ENCODE measurements around the gene MARS1. TPM values are rescaled to one million over a fixed set of nuclear protein-coding genes. Genes with fewer than 3 reads are reported as not detected.

Gene MARS1
- total and polyA plus RNA-seq, 2 experiments from 2014 or later = 266 to 351 TPM

GRCh38 chr12:57470286-57470969, 17.4 kb upstream of the MARS1 start:
- H3F3A ChIP-seq (replicated peaks; ENCODE audit: low read depth) = peaks cover 5% of the 10 kb centered on the region
- H3K27me3 ChIP-seq (ENCODE audit: insufficient read depth) = peaks cover 36% of the 10 kb centered on the region
- H4K20me1 ChIP-seq (replicated peaks; ENCODE audit: insufficient read depth) = no peaks in the 10 kb centered on the region
- Mint-ChIP-seq H3K27me3 (ENCODE audit: insufficient read depth, low read depth, poor library complexity) (peaks cover 36% of the 10 kb centered on the region), H3K36me3 (ENCODE audit: low read depth) (peaks cover 15% of the 10 kb centered on the region; the same call in 2 of the 3 replicates), H3K27ac (no peak overlapping the region), H3K4me3 (no peak overlapping the region), H3K4me1 (peaks cover 10% of the 10 kb centered on the region), H3K9me3 (no peaks in the 10 kb centered on the region)
- DNase-seq (ENCODE audit: low spot score) (no peak), ATAC-seq (no peak)
- no peaks in the 10 kb centered on the region for H3K79me2 ChIP-seq (replicated peaks; ENCODE audit: insufficient read depth)
- TF ChIP-seq EZH2 (IDR thresholded peaks at IDR 0.05; ENCODE audit: low read depth, unreplicated experiment) = no peak
- TF ChIP-seq ETS1 (IDR thresholded peaks at IDR 0.05) = no peak
- TF ChIP-seq STAT1 (IDR thresholded peaks at IDR 0.05; ENCODE audit: unreplicated experiment) = no peak
- TF ChIP-seq EZH2phosphoT487 (IDR thresholded peaks at IDR 0.05; ENCODE audit: unreplicated experiment) = no peak
- TF ChIP-seq POLR2AphosphoS5 (IDR thresholded peaks at IDR 0.05; ENCODE audit: low read depth) = no peak
- TF ChIP-seq NANOG (IDR thresholded peaks at IDR 0.05; ENCODE audit: borderline replicate concordance) = no peak
- TF ChIP-seq ZNF331 (CRISPR knock-in tag; IDR thresholded peaks at IDR 0.05; ENCODE audit: low read depth) = no peak
- no peak for TF ChIP-seq ZNF462 (CRISPR knock-in tag; IDR thresholded peaks at IDR 0.05)
- TF ChIP-seq, protein P1, sequence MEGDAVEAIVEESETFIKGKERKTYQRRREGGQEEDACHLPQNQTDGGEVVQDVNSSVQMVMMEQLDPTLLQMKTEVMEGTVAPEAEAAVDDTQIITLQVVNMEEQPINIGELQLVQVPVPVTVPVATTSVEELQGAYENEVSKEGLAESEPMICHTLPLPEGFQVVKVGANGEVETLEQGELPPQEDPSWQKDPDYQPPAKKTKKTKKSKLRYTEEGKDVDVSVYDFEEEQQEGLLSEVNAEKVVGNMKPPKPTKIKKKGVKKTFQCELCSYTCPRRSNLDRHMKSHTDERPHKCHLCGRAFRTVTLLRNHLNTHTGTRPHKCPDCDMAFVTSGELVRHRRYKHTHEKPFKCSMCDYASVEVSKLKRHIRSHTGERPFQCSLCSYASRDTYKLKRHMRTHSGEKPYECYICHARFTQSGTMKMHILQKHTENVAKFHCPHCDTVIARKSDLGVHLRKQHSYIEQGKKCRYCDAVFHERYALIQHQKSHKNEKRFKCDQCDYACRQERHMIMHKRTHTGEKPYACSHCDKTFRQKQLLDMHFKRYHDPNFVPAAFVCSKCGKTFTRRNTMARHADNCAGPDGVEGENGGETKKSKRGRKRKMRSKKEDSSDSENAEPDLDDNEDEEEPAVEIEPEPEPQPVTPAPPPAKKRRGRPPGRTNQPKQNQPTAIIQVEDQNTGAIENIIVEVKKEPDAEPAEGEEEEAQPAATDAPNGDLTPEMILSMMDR (conservative IDR thresholded peaks at IDR 0.05; ENCODE audit: low read depth in 2 of 2) = no peak
- TF ChIP-seq REST (IDR thresholded peaks at IDR 0.05; ENCODE audit: unreplicated experiment) = no peak
- no peak for TF ChIP-seq JUNB (IDR thresholded peaks at IDR 0.05; ENCODE audit: unreplicated experiment)
- TF ChIP-seq ZNF114 (CRISPR knock-in tag; IDR thresholded peaks at IDR 0.05) = no peak
- TF ChIP-seq CREB1 (CRISPR knock-in tag; IDR thresholded peaks at IDR 0.05; ENCODE audit: low read depth) = no peak
- no peak overlapping the region for H2AFZ ChIP-seq
- no peak overlapping the region for H3K27ac ChIP-seq (ENCODE audit: low read depth)
- peaks cover 10% of the 10 kb centered on the region; the same call in 1 of the 2 replicates for H3K4me1 ChIP-seq (ENCODE audit: insufficient read depth)
- no peaks in the 10 kb centered on the region for H3K9me2 ChIP-seq (ENCODE audit: insufficient read depth)
- H3K4me2 ChIP-seq = no peak overlapping the region
- no peaks in the 10 kb centered on the region for H3K36me3 ChIP-seq (ENCODE audit: insufficient read depth)
- H3K4me3 ChIP-seq = no peak overlapping the region

All from GM23338 (cell line).